BJ (cell line): ENCODE data around the gene C20orf96. TPM values are rescaled to one million over a fixed set of nuclear protein-coding genes. Genes with fewer than 3 reads are reported as not detected.

Source experiments
- CTCF ChIA-PET: fragments of 350-600 bp; formaldehyde crosslinking; extraction: SDS; loops from one replicate; lab custom pipeline; 2021; ENCODE audit warnings: antibody characterized with exemption, inconsistent platforms; lab: Yijun Ruan, JAX
- POLR2A ChIA-PET: fragments of 300-600 bp; sonication (Branson Sonifier 250); formaldehyde crosslinking; extraction: SDS; loops from one replicate; lab custom pipeline; 2021; ENCODE audit warnings: antibody characterized with exemption; lab: Charles Lee
- DNase-seq: peaks from one replicate; pipeline ENCODE4 v3.0.0-alpha.2; 2011; ENCODE audit warnings: low read depth
- H3K27me3 ChIP-seq: 2 replicates; pipeline ENCODE4 v1.6.0; 2011; ENCODE audit warnings: low read length; ENCODE audit not compliant: control insufficient read depth, insufficient read depth
- H3K36me3 ChIP-seq: 2 replicates; pipeline ENCODE4 v1.5.1; 2011; ENCODE audit warnings: low read length; ENCODE audit not compliant: control insufficient read depth, insufficient read depth
- H3K4me3 ChIP-seq: 2 replicates; pipeline ENCODE4 v1.5.1; 2011; ENCODE audit warnings: low read depth, mild to moderate bottlenecking, control low read depth, low read length
- polyA plus RNA-seq: library from polyadenylated mRNA; depleted of rRNA; stranded (reverse); fragments of >200 nt; gene quantifications from 2 replicates; pipeline ENCODE4 v1.2.3, GENCODE V29; 2011
- TF ChIP-seq, protein P1 (sequence below): IDR thresholded peaks from 2 replicates; pipeline ENCODE4 v1.5.1; 2011; ENCODE audit warnings: low read depth, mild to moderate bottlenecking, control low read depth, inconsistent platforms, low read length, moderate library complexity; ENCODE audit not compliant: insufficient read depth

C20orf96 gene
- polyA plus RNA-seq, 1 experiment: 5.5 TPM

DNA sequence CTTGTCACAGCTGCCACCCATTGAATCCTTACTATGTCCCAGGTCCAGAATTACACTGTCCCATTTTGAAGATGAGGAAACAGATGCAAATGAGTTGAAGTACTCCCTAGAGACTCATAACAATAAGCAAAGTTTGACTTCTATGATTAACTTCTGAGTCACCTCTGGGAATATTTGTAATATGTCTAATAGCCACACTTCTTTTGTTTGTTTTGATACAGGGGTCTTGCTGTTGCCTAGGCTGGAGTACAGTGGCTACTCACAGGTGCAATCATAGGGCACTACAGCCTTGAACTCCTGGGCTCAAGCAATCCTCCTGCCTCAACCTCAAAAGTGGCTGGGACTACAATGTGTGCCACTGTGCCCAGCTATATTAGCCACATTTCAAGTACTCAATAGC is 23.4 kb upstream of the C20orf96 start:
- TF ChIP-seq, protein P1, sequence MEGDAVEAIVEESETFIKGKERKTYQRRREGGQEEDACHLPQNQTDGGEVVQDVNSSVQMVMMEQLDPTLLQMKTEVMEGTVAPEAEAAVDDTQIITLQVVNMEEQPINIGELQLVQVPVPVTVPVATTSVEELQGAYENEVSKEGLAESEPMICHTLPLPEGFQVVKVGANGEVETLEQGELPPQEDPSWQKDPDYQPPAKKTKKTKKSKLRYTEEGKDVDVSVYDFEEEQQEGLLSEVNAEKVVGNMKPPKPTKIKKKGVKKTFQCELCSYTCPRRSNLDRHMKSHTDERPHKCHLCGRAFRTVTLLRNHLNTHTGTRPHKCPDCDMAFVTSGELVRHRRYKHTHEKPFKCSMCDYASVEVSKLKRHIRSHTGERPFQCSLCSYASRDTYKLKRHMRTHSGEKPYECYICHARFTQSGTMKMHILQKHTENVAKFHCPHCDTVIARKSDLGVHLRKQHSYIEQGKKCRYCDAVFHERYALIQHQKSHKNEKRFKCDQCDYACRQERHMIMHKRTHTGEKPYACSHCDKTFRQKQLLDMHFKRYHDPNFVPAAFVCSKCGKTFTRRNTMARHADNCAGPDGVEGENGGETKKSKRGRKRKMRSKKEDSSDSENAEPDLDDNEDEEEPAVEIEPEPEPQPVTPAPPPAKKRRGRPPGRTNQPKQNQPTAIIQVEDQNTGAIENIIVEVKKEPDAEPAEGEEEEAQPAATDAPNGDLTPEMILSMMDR: no peak
- no peaks in the 10 kb centered on the region for H3K27me3 ChIP-seq
- POLR2A ChIA-PET: no interaction called here
- CTCF ChIA-PET: interaction anchor here (0.7 kb wide), 1 partner anchor 10 kb away, joined by 3 read pairs; no protein-coding TSS in a partner anchor
- no peak for DNase-seq
- H3K4me3 ChIP-seq: no peak overlapping the region
- H3K36me3 ChIP-seq: no peaks in the 10 kb centered on the region

DNA sequence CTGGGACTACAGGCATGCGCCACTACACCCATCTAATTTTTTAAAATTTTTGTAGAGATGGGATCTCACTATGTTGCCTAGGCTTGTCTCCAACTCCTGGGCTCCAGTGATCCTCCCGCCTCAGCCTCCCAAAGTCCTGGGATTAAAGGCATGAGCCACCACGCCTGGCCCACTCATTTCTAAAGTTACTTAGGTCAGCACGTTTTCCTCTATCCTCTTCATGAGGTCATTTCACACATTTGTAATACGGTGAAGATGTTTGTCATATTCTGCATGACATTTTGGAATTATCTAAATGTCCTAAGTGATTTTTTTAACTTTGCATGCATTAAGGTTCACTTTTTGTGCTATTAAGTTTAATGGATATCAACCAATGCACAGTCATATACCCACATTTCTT is 22.9 kb upstream of the C20orf96 start:
- POLR2A ChIA-PET: no interaction called here
- CTCF ChIA-PET: no interaction called here
- no peak for DNase-seq
- H3K27me3 ChIP-seq: no peaks in the 10 kb centered on the region
- H3K36me3 ChIP-seq: no peaks in the 10 kb centered on the region
- TF ChIP-seq, protein P1: no peak
- H3K4me3 ChIP-seq: no peak overlapping the region

DNA sequence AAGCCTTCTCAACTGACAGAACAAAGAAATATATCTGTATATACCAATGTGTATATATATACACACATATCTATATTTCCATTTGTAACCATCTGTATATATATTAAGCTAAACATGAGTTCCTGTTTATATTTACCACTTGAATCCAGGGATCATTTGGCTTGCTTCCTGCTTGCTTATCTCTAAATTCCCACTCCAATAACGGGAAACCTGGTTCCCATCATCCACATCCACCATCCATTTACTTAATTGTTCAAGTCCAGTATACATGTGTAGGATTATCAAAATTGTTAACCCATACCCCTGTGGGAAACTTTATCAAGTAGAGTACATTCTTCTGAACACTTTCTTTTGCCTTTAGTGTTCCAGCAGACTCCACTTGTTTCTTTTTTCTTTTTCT is 22.3 kb upstream of the C20orf96 start:
- ChIA-PET POLR2A (no interaction called here), CTCF (interaction anchor here (0.7 kb wide), 1 partner anchor 17 kb away, joined by 3 read pairs; no protein-coding TSS in a partner anchor)
- Histone ChIP-seq H3K4me3 (no peak overlapping the region), H3K27me3 (no peaks in the 10 kb centered on the region), H3K36me3 (no peaks in the 10 kb centered on the region)
- TF ChIP-seq, protein P1: no peak
- DNase-seq: no peak

DNA sequence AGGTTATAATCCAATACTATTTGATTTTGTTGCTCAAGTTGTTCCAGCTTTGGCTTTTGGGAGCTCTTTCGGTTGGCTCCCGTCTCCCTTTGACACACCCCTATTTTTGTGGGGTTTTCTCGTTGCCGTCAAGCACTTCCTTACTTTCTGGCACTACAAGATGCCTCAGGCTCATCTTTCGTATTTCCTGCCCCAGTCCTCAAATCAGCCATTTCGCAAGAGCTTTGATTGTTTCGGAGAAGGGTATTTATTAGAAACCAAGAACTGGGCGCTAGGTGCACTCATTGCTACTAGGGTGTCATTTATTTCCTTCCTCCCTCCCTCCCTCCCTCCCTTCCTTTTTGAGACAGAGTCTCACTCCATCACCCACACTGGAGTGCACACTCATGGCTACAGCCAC is 21.5 kb upstream of the C20orf96 start:
- no peaks in the 10 kb centered on the region for H3K27me3 ChIP-seq
- CTCF ChIA-PET: interaction anchor here (0.7 kb wide), 1 partner anchor 18 kb away, joined by 3 read pairs; no protein-coding TSS in a partner anchor
- POLR2A ChIA-PET: no interaction called here
- no peaks in the 10 kb centered on the region for H3K36me3 ChIP-seq
- TF ChIP-seq, protein P1: no peak
- H3K4me3 ChIP-seq: no peak overlapping the region
- DNase-seq: no peak

DNA sequence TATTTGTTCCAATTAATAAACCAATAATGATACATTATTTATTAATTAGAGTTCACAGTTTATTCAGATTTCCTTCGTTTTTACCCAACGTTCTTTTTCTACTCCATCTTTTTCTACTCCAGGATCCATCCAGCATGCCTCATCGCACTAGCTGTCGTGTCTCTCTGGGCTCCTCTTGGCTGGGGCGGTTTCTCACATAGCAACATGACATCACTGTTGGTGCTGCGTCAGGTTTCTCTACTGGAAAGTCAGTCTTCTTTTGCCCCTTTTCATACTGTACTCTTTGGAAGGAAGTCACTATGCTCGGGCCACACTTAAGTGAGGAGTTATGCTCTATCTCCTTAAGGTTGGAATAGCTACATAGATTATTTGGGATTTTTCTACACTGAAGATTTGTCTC is 21.1 kb upstream of the C20orf96 start:
- no peaks in the 10 kb centered on the region for H3K27me3 ChIP-seq
- POLR2A ChIA-PET: no interaction called here
- TF ChIP-seq, protein P1: no peak
- CTCF ChIA-PET: interaction anchor here (1.0 kb wide), 1 partner anchor 18 kb away, joined by 3 read pairs; no protein-coding TSS in a partner anchor
- H3K4me3 ChIP-seq: no peak overlapping the region
- no peaks in the 10 kb centered on the region for H3K36me3 ChIP-seq
- DNase-seq: no peak
